Hepatocyte (in vitro differentiated cells): ENCODE data around the gene CABS1.

ENCODE experiments used
- CTCF ChIP-seq: fragments of 200-600 bp; sonication (generic); IDR thresholded peaks from 2 replicates; pipeline ENCODE4 v1.5.1; 2016; ENCODE audit warnings: antibody characterized with exemption, mild to moderate bottlenecking; ENCODE audit not compliant: poor library complexity
- EZH2 ChIP-seq: fragments of 200-600 bp; sonication (generic); IDR thresholded peaks from 2 replicates; pipeline ENCODE4 v1.6.1; 2016; ENCODE audit warnings: antibody characterized with exemption, mild to moderate bottlenecking, borderline replicate concordance

DNA sequence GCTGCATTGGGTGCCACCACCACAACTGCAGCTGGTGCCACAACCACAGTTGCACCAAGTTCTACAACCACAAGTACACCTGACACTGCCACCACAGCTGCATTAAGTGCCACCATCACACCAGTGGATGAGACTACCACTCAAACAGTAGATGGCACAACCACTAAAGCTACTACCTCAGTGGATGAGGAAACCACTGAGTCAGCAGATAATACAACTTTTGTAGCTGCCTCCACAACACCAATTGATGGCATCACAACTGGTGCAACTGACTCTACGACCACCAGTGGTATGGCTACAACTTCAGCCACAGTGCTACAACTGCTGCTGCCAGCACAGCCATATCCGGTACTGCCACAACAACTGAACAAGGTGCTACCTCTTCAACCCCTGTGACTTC, 35.1 kb upstream of the CABS1 start:
- TF ChIP-seq CTCF (no peak), EZH2 (no peak)
